Natural killer cell treated with Interleukin-12 subunit alpha and Interleukin-12 subunit beta and Interleukin-15 and Interleukin-18, amount 100 ng/mL, for 72 hours (primary cell): ENCODE results near the gene FGGY. TPM values are rescaled to one million over a fixed set of nuclear protein-coding genes. Genes with fewer than 3 reads are reported as not detected.

Source experiments
- ATAC-seq, 2 donors: fragments of 150-1000 bp; cut with Tn5 transposase in 1 of 2; sonication (Bioruptor Pico), chemical (Tn5 transposase) in 1 of 2; 2 replicates each; pipeline ENCODE4 v1.10.0; 2021
- DNase-seq: peaks from one replicate; pipeline ENCODE4 v3.0.0; 2022; ENCODE audit warnings: low spot score
- H3K27ac Mint-ChIP-seq, 2 donors: 1 replicate in 1 of 2; 2 replicates in 1 of 2; pipeline ENCODE4 v1.8.0; 2022; ENCODE audit warnings: mixed read lengths in 2 of 2, mild to moderate bottlenecking in 1 of 2, moderate library complexity in 1 of 2
- H3K27me3 Mint-ChIP-seq, 2 donors: 1 replicate in 1 of 2; 2 replicates in 1 of 2; pipeline ENCODE4 v1.8.0; 2022; ENCODE audit warnings: mixed read lengths in 2 of 2
- H3K36me3 Mint-ChIP-seq: one replicate; pipeline ENCODE4 v1.8.0; 2022; ENCODE audit warnings: mixed read lengths
- H3K4me1 Mint-ChIP-seq, 2 donors: 1 replicate in 1 of 2; 2 replicates in 1 of 2; pipeline ENCODE4 v1.8.0; 2022; ENCODE audit warnings: low read depth in 2 of 2, mixed read lengths in 2 of 2, mild to moderate bottlenecking in 1 of 2
- H3K4me3 Mint-ChIP-seq: one replicate; pipeline ENCODE4 v1.8.0; 2022; ENCODE audit warnings: mixed read lengths
- H3K9me3 Mint-ChIP-seq: 2 replicates; pipeline ENCODE4 v1.8.0; 2022; ENCODE audit warnings: mixed read lengths
- total RNA-seq, 2 donors: library from RNA; stranded (reverse); gene quantifications; one replicate each; pipeline ENCODE4 v1.2.3, GENCODE V29; 2022

FGGY gene
- total RNA-seq, 2 donors from 2014 or later, result 10.9 to 11.9 TPM

DNA sequence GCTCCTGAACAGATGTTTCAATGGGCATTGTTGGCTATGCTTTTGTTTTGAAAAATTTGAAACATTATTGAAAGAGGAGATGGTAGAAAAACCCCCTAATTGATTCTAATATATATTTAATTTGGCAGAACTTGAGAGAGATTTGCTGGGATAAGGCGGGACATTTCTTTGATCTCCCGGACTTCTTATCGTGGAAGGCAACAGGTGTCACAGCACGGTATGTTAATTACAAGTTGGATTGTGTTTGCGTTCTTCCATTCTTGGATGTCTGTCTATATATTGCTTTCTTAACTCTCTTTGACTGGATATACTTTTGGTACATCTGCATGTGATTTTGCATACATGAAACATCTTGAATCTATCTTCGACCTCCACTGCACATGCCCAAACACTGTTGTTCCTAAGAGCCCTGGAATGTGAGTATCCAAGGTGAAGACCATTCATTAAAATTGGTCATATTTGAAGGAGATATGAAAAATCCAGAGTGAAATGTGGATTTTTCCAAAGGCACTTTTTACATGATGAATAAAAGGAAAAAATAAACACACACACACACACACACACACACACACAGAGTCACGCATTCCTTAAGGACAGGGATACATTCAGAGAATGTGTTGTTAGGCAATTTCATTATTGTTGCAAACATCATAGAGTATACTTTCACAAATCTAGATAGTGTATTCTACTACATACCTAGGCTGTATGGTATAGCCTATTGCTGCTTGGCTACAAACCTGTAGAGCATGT, 81.9 kb downstream of the FGGY start:
- DNase-seq (no peak), ATAC-seq (no peak)
- H3K4me1 Mint-ChIP-seq, result peaks cover 2 to 7% of the 10 kb centered on the region in 2 donors
- H3K27ac Mint-ChIP-seq, result no peak overlapping the region
- no peak overlapping the region for H3K4me3 Mint-ChIP-seq
- peaks cover 6% of the 10 kb centered on the region for H3K9me3 Mint-ChIP-seq
- H3K36me3 Mint-ChIP-seq, result peaks cover 7% of the 10 kb centered on the region
- H3K27me3 Mint-ChIP-seq, result no peaks in the 10 kb centered on the region

DNA sequence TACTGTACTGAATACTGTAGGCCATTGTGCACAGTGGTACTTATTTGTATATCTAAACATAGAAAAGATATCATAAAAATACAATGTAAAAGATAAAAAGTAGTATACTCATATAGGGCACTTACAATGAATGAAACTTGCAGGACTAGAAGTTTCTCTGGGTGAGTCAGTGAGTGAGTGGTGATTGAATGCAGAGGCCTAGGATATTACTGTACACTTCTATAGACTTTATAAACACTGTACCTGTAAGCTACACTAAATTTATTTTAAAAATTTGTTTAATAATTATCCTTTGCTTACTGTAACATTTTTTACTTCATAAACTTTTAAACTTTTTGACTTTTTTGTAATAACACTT, 82.5 kb downstream of the FGGY start:
- Mint-ChIP-seq H3K4me1 (peaks cover 2 to 7% of the 10 kb centered on the region in 2 donors), H3K9me3 (peaks cover 6% of the 10 kb centered on the region), H3K27me3 (no peaks in the 10 kb centered on the region), H3K27ac (no peak overlapping the region), H3K4me3 (no peak overlapping the region), H3K36me3 (peaks cover 7% of the 10 kb centered on the region)
- DNase-seq (no peak), ATAC-seq (no peak)

DNA sequence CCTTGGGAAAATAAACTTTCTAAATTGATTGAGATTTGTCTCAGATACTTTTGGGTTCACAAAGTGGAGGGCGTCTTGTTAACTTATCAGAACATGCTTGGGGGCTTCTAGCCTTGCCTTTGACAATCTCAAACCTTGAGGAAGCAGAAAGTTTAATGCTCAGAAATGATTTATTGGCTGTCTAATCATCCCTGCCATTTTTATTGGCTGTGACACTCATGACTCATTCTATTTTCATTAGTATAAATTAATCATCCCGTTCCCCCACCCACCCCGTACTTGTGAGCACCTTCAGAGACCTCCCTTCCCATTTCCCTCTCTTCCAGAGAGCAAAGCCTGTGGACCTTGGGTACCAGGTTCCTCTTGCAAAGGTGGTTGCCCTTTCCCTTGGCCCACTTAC, 87.1 kb downstream of the FGGY start:
- Mint-ChIP-seq H3K27me3 (no peaks in the 10 kb centered on the region), H3K27ac (no peak overlapping the region)

DNA sequence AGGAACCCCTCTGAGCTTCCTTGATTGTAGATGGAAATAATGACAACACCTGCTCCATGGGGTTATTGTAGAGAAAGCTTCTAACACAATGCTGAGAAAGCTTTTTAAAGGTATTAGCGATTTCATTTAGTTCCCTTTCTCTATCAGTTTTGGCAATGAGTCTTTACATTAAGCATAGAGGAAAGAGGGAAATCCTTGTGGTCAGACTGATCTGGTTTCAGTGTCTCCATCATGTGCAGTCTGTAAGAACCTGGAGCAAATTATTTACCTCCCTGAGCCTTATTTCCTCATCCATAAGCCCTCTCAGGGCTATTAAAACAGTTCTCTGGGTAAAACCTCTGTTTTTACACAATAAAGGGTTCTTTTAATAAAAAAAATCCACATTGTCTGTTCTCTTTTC, 87.5 kb downstream of the FGGY start:
- H3K27me3 Mint-ChIP-seq, result no peaks in the 10 kb centered on the region
- DNase-seq (no peak), ATAC-seq (no peak)
- no peaks in the 10 kb centered on the region for H3K9me3 Mint-ChIP-seq
- H3K4me3 Mint-ChIP-seq, result no peak overlapping the region
- peaks cover 4% of the 10 kb centered on the region for H3K36me3 Mint-ChIP-seq
- peaks cover 5 to 6% of the 10 kb centered on the region in 2 donors for H3K4me1 Mint-ChIP-seq
- no peak overlapping the region for H3K27ac Mint-ChIP-seq

More for the DNA sequence above, 87.1 kb downstream of the FGGY start:
- no peak overlapping the region for H3K4me3 Mint-ChIP-seq
- no peaks in the 10 kb centered on the region for H3K9me3 Mint-ChIP-seq
- no peak for ATAC-seq
- H3K4me1 Mint-ChIP-seq, result peaks cover 5 to 6% of the 10 kb centered on the region in 2 donors
- DNase-seq, result no peak
- peaks cover 4% of the 10 kb centered on the region for H3K36me3 Mint-ChIP-seq

DNA sequence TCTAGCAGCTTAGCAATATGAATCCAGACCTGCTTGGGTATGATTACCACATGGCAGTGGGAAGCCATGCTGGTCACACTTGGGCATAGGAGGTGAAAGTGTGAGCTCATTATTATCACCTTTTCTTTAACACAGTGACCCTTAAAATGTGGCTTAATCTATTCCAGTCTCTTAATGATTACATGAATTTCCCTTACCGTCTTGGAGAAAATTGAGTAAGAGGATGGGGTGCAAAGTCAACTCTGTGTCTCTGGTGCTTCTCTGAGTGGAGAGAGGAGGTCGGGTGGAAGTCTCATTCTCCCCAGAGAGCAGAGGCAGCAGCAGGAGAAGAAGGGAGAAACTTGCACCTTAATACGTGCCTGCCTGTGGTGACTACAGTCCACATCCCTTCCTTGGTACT, 91.3 kb downstream of the FGGY start:
- peaks cover 10 to 17% of the 10 kb centered on the region in 2 donors for H3K4me1 Mint-ChIP-seq

DNA sequence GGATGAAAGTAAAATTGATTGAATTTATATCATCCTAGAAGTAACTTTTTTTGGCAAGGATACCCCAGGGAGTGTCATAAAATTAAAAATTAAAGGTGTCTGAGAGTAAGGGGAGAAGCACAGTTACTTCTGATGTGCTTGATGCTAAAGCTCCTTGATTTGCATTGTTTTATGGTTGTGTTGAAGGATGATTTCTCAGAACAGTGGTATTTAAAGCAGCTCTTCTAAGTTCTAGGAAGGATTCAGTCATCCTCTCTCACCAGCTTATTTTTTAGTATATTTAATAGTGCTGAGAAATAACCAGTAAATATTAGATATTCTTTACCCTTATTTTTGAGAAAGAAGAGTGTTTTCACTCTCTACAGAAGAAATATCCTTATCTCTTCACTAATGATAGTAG, 93.0 kb downstream of the FGGY start:
- H3K27ac Mint-ChIP-seq, result no peak overlapping the region
- H3K4me3 Mint-ChIP-seq, result no peak overlapping the region
- ATAC-seq, result no peak
- H3K4me1 Mint-ChIP-seq, result peaks cover 10 to 17% of the 10 kb centered on the region in 2 donors
- no peaks in the 10 kb centered on the region for H3K9me3 Mint-ChIP-seq
- no peaks in the 10 kb centered on the region for H3K27me3 Mint-ChIP-seq
- peaks cover 4% of the 10 kb centered on the region for H3K36me3 Mint-ChIP-seq
- DNase-seq, result no peak

More for the DNA sequence above, 91.3 kb downstream of the FGGY start:
- Mint-ChIP-seq H3K27me3 (no peaks in the 10 kb centered on the region), H3K36me3 (peaks cover 4% of the 10 kb centered on the region), H3K27ac (no peak overlapping the region), H3K9me3 (no peaks in the 10 kb centered on the region), H3K4me3 (no peak overlapping the region)
- DNase-seq, result no peak
- no peak for ATAC-seq

DNA sequence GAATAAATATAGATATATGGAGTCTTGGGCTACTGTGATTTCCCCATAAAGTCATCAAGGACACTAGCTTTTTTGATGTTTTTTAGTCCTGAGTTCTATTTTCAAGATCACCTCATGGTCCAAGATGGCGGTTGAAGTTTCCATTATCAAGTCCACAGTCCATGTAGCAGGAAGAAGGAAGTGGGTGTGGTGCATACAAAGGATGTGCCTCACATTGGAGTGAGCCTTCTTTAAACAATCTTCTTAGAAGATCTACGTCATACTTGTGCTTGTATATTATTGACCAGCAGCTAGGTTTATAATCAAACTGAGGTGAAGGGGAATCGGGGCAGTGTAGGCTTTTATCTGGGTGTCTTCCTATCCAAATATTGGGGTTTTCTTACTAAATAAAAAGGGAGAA, 93.4 kb downstream of the FGGY start:
- Mint-ChIP-seq H3K36me3 (peaks cover 4% of the 10 kb centered on the region), H3K27me3 (no peaks in the 10 kb centered on the region), H3K27ac (no peak overlapping the region), H3K4me1 (peaks cover 10 to 17% of the 10 kb centered on the region in 2 donors), H3K9me3 (no peaks in the 10 kb centered on the region), H3K4me3 (no peak overlapping the region)
- ATAC-seq (no peak), DNase-seq (no peak)

DNA sequence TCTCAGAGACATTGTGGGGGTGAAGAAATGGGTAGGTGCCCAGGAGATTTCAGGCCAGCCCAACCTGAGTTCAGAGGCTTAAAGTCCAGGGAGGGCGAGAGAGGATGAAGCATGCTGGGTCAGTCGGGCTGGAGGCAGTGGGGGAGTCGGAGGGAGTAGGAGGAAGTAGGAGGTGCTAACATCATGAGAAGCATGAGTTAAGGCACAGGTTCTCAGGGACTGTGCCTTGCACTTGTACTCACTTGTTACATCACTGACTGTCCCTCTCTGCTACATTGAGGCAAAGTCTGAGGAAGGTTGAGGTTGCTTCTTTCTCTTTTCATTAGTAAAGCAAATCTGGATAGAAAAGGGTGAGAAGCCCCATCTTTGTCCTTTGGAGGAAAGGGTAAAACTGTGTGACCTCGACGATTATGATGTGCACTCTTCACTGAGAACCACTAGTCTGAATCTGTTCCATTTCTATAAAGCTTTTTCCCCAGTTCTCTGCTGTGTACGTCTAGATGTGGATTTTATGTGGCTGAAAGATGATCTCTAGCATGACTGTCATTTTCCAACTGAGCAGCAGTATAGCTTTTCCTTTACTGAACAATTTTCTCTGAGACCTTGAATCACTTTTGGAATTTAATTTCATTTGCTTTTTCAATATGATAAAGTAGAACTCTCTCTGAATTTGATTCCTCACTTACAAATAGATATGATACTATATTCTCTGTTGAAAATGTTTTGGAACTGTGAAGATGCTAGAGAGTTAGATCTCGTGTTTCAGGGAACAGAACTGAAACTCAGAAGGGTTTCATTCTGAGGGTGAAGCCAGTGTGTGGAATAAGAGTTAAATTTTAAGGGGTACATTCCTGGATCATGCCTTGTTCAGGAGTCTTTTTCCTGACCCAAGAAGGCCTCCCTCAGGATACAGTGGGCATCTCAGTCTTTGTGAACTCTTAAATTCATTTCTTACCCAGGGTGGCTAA, 94.6 kb downstream of the FGGY start:
- Mint-ChIP-seq H3K27ac (no peak overlapping the region), H3K36me3 (no peaks in the 10 kb centered on the region), H3K4me1 (peaks cover 10 to 17% of the 10 kb centered on the region in 2 donors), H3K9me3 (no peaks in the 10 kb centered on the region), H3K4me3 (no peak overlapping the region), H3K27me3 (no peaks in the 10 kb centered on the region)
- DNase-seq (no peak), ATAC-seq (no peak)

DNA sequence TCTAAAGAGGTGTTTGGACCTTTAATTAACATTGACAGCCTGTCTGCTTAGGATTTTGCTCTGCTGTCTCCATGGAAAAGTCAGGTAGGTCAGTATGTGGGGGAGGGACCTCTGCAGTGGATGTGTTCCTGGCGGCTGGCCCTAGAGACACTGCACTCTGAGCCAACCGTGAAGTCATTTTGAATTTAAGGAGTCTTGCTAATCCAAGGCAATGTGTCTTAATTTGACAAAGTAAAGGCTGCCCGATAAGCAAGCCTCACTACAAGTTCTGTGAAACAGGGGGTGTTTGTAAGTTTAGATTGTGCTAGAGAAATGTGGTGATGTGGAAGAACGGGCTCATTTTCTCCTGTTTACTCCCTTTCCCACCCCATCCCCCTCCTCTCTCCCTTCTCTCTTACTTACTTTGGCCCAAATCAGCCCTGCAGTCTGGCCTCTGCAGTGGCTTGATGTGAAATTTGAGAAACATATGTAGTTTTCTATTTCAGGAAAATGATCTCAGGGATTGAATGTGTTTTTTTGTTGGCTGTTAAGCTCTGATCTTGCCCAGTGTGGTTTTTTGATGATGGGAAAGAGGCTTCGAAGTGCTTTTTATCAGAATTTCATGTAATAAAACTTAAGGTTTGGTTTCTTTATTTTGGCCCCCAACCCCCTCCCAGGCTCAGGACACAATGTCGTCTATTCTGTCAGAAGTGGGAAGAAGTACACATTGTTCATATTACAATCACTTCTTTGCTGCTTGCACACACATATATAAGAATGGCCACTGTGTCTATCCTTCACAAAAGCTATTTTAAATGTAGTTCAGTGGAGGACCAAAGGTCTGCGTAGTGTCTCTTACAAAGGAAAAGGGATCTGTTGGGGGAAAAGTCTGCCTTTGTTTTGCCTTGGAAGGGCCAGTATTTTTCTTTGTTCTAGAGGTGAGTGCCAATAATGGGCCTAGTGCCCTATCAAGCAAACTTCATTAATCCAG, 96.6 kb downstream of the FGGY start:
- DNase-seq (no peak), ATAC-seq (no peak)
- no peaks in the 10 kb centered on the region for H3K36me3 Mint-ChIP-seq
- H3K4me3 Mint-ChIP-seq, result no peak overlapping the region
- H3K9me3 Mint-ChIP-seq, result no peaks in the 10 kb centered on the region
- no peak overlapping the region for H3K27ac Mint-ChIP-seq
- H3K27me3 Mint-ChIP-seq, result no peaks in the 10 kb centered on the region
- H3K4me1 Mint-ChIP-seq, result peaks cover 4 to 12% of the 10 kb centered on the region in 2 donors

DNA sequence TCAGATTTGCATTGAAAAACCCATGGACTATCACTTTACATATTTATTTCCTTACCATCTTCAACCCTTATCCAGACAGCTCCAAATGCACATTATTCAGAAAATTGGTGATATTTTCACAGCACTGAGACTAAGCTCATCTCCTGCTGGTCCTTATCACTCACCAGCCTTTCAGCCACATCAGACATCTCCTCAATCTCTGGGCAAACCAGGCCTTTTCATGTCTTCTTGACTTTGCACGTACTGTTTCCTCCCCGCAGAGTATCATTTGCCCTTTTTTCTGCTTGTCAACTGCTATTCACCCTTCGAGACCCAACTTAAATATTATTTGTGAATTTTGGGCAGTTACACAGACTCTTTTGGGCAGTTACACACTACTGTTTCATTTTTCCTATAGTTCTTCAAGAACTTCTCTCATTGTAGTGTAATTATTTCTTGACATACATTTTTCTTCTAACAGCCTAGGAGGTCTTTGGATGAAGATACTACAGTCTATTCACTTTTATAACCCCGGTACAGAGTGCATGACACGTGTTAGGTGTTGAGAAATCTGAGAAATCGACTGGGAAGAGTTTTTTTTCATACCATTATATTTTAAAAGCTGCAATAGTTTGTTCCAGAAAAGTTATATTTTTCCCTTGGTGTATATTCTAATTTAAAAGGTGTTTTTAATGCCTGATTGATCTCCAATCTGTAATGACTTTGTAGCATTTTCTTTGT, 98.0 kb downstream of the FGGY start:
- DNase-seq, result no peak
- no peak for ATAC-seq
- H3K9me3 Mint-ChIP-seq, result no peaks in the 10 kb centered on the region
- H3K4me3 Mint-ChIP-seq, result no peak overlapping the region
- no peaks in the 10 kb centered on the region for H3K27me3 Mint-ChIP-seq
- peaks cover 4 to 12% of the 10 kb centered on the region in 2 donors for H3K4me1 Mint-ChIP-seq
- no peaks in the 10 kb centered on the region for H3K36me3 Mint-ChIP-seq
- no peak overlapping the region for H3K27ac Mint-ChIP-seq

DNA sequence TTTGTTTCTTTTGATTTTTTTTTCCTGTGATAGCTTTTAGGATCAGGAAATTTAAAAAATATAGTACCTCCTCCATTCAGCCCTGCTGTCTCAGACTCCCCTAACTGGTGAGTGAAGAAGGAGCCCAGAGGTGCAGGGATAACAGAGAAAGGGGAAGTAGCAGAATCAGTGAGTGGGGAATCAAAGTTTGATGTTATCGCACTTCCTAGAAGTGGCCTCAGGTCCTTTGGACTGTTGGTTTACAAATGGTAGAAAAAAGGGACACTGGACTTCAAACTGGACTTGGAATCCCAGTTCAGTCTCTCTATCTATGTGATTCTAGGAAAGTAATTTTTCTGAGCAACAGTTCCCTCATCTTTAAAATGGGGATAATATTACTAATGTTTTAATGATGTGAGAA, 99.5 kb downstream of the FGGY start:
- no peak for DNase-seq
- Mint-ChIP-seq H3K9me3 (no peaks in the 10 kb centered on the region), H3K27me3 (no peaks in the 10 kb centered on the region), H3K36me3 (no peaks in the 10 kb centered on the region), H3K4me3 (no peak overlapping the region), H3K27ac (no peak overlapping the region), H3K4me1 (peaks cover 0 to 5% of the 10 kb centered on the region in 2 donors)
- ATAC-seq, result no peak

DNA sequence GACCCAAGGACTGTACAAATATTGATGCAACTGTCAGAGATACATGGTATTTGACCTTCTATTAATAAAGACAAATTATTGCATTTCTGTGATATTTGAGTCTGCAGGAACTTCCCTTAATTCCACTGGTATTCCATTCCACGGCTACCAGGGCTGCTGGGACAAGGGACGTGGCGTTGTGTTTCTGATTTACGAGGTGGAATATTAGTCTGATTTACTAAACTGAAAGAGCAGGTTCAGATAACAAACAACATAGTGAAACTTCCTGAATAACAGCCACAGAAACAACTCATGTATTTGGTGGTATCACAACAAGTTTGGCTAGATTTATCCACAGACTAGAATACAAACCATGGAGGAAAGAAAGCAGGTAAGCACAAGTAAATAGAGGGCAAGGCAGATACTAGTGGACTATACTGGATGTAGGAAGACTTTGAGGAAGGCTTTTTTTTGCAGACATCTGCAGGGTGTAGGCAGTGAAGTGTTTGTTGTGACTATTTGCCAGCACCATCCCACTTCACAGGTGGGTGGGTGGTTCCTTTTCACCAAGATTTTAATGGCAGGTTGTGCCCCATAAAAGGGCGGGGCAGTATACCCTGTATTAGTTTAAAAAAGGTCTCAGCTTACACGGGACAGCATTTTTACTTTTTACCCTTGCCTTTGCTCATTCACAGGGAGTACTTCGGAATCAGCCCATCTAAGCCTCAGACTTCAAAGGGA, 100.4 kb downstream of the FGGY start:
- H3K9me3 Mint-ChIP-seq, result no peaks in the 10 kb centered on the region
- no peaks in the 10 kb centered on the region for H3K27me3 Mint-ChIP-seq
- ATAC-seq, result no peak
- no peak overlapping the region for H3K4me3 Mint-ChIP-seq
- no peaks in the 10 kb centered on the region for H3K36me3 Mint-ChIP-seq
- H3K4me1 Mint-ChIP-seq, result no peaks in the 10 kb centered on the region
- no peak for DNase-seq
- H3K27ac Mint-ChIP-seq, result no peak overlapping the region
